Lung (tissue), 12 donors: Measurements from ENCODE around the gene VPS45. TPM values are rescaled to one million over a fixed set of nuclear protein-coding genes. Genes with fewer than 3 reads are reported as not detected.

ENCODE experiments used
- ATAC-seq: fragments of 200-7000 bp; cut with Tn5 transposase; one replicate; pipeline ENCODE4 v1.9.1; 2020; ENCODE audit warnings: moderate number of reproducible peaks; ENCODE audit not compliant: insufficient read depth, low FRiP score
- DNase-seq, 3 donors: peaks; one replicate each; pipeline ENCODE4 v3.0.0-alpha.2; 2013 to 2017
- H3K27ac ChIP-seq, 2 donors: one replicate each; pipeline ENCODE4 v1.5.1; 2013; ENCODE audit warnings: mild to moderate bottlenecking in 2 of 2, moderate library complexity in 2 of 2, control low read depth in 1 of 2, inconsistent platforms in 1 of 2, low read depth in 1 of 2, low read length in 1 of 2
- H3K27me3 ChIP-seq, 3 donors: one replicate each; pipeline ENCODE4 v1.5.1; 2013; ENCODE audit warnings: low read length in 2 of 3; ENCODE audit not compliant: control insufficient read depth in 3 of 3, insufficient read depth in 3 of 3
- H3K36me3 ChIP-seq, 4 donors: one replicate each; pipeline ENCODE4 v1.5.1; 2013; ENCODE audit warnings: low read length in 4 of 4, mild to moderate bottlenecking in 1 of 4, moderate library complexity in 1 of 4; ENCODE audit not compliant: control insufficient read depth in 4 of 4, insufficient read depth in 4 of 4
- H3K4me1 ChIP-seq, 5 donors: one replicate each; pipeline ENCODE4 v1.5.1; 2013; ENCODE audit warnings: low read length in 5 of 5, mild to moderate bottlenecking in 2 of 5, moderate library complexity in 1 of 5; ENCODE audit not compliant: control insufficient read depth in 5 of 5, insufficient read depth in 5 of 5
- H3K4me3 ChIP-seq: one replicate; pipeline ENCODE4 v1.5.1; 2013; ENCODE audit warnings: mild to moderate bottlenecking, control low read depth, moderate library complexity
- H3K9ac ChIP-seq, 2 donors: one replicate each; pipeline ENCODE4 v1.5.1; 2013; ENCODE audit warnings: low read length in 2 of 2, control low read depth in 1 of 2; ENCODE audit not compliant: insufficient read depth in 1 of 2
- H3K9me3 ChIP-seq, 4 donors: one replicate each; pipeline ENCODE4 v1.5.1; 2013; ENCODE audit warnings: low read length in 3 of 4, mild to moderate bottlenecking in 1 of 4, moderate library complexity in 1 of 4; ENCODE audit not compliant: control insufficient read depth in 4 of 4, insufficient read depth in 3 of 4
- CTCF ChIP-seq: IDR thresholded peaks from 2 replicates; pipeline ENCODE4 v1.5.1; 2012; ENCODE audit warnings: mild to moderate bottlenecking; ENCODE audit errors: control extremely low read depth, extremely low read depth
- WGBS, 2 donors: extraction: QIAGEN DNeasy Blood & Tissue Kit; methylation state at CpG; one replicate each; pipeline ENCODE4 v1.1.7; 2013; 5-methylcytosine and 5-hydroxymethylcytosine counted together
- polyA plus RNA-seq, 2 donors: library from polyadenylated mRNA; stranded (reverse); fragments of 200-250 nt; gene quantifications; one replicate each; pipeline ENCODE4 v1.2.1, GENCODE V29; 2013
- total RNA-seq, 2 donors: library from RNA; depleted of rRNA in 1 of 2; stranded (reverse); fragments of >200 nt in 1 of 2; gene quantifications; one replicate each; pipeline ENCODE4 v1.2.1, GENCODE V29; 2014 to 2021
- donor health status: control.
- donor health status: control.
- donor health status: Bipolar disorder and iron deficiency.
- donor health status: healthy.
- donor health status: DM: yes; HTN: yes; CAD: no.

VPS45 gene
- total and polyA plus RNA-seq, 4 donors = 16.3 to 86.7 (median 26.1) TPM

DNA sequence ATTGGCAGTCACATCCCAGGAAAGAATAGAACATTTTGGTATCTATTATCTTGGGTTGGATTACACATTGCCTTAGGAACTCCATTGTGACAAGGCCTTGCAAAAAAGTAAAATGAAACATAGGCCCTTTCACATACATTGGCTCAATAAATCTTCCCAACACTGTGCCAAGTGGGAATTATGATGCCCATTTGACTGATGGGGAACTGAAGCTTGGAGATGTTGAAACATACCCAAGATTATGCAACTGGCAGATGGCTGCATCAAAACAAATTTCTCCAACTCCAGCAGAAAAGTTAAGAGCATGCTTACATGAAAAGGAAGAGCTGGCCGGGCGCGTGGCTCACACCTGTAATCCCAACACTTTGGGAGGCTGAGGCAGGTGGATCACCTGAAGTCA lies 109.0 kb downstream of the VPS45 start:
- ATAC-seq (no peak), DNase-seq (no peak)
- no peaks in the 10 kb centered on the region for H3K36me3 ChIP-seq
- no peak for TF ChIP-seq CTCF
- H3K27me3 ChIP-seq = no peaks in the 10 kb centered on the region
- H3K9me3 ChIP-seq = no peaks in the 10 kb centered on the region
- peaks cover 0 to 2% (median 0%) of the 10 kb centered on the region in 5 donors for H3K4me1 ChIP-seq
- no peak overlapping the region for H3K9ac ChIP-seq
- H3K4me3 ChIP-seq = no peak overlapping the region
- WGBS, 2 donors = 25 to 73% methylated on average over 3 of the region's 3 CpGs
- no peak overlapping the region for H3K27ac ChIP-seq

DNA sequence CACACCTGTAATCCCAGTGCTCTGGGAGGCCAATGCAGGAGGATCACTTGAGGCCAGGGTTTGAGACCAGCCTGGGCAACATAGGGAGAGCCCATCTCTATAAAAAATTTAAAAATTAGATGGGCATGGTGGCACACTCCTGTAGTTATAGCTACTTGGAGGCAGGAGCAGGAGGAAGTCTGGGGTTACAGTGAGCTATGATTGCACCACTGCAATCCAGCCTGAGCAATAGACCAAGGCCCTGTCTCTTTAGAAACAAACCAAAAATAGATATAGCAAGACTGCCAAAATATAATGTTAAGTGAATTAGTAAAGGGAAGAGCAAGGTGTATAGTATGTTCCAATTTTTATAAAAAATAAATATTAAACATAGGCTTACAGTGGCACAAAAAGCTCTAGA lies 111.0 kb downstream of the VPS45 start:
- DNase-seq = no peak
- H3K36me3 ChIP-seq = no peaks in the 10 kb centered on the region
- no peaks in the 10 kb centered on the region for H3K9me3 ChIP-seq
- no peak for TF ChIP-seq CTCF
- H3K9ac ChIP-seq = no peak overlapping the region
- no peaks in the 10 kb centered on the region for H3K27me3 ChIP-seq
- no peak for ATAC-seq
- H3K27ac ChIP-seq = no peak overlapping the region
- no peak overlapping the region for H3K4me3 ChIP-seq
- H3K4me1 ChIP-seq = no peaks in the 10 kb centered on the region

- no peaks in the 10 kb centered on the region for H3K4me1 ChIP-seq
- no peak overlapping the region for H3K27ac ChIP-seq
- TF ChIP-seq CTCF = no peak
- no peaks in the 10 kb centered on the region for H3K36me3 ChIP-seq
- H3K9ac ChIP-seq = no peak overlapping the region
- WGBS, 2 donors = 89 to 93% methylated on average over 7 of the region's 7 CpGs
- DNase-seq (no peak), ATAC-seq (no peak)
- no peak overlapping the region for H3K4me3 ChIP-seq
- no peaks in the 10 kb centered on the region for H3K27me3 ChIP-seq
- no peaks in the 10 kb centered on the region for H3K9me3 ChIP-seq
Measured at GRCh38 chr1:150179867-150180266, 112.3 kb downstream of the VPS45 start.

- Histone ChIP-seq H3K36me3 (no peaks in the 10 kb centered on the region), H3K9ac (no peak overlapping the region), H3K4me3 (no peak overlapping the region), H3K4me1 (no peaks in the 10 kb centered on the region), H3K27ac (no peak overlapping the region), H3K27me3 (no peaks in the 10 kb centered on the region), H3K9me3 (no peaks in the 10 kb centered on the region)
- no peak for TF ChIP-seq CTCF
- 35 to 67% methylated on average over 5 of the region's 5 CpGs for WGBS, 2 donors
- ATAC-seq (no peak), DNase-seq (no peak)
Measured at GRCh38 chr1:150180474-150180873, 112.9 kb downstream of the VPS45 start.
